Stimulated activated naive CD8-positive, alpha-beta T cell treated with anti-CD3 and anti-CD28 coated beads, Interleukin-15, amount 100 ng/mL, for 72 hours (primary cell): ENCODE data around the gene MTG1.
"Not testable (repeated sequence)": the region's sequence is repeated elsewhere in the genome, so short reads cannot be mapped to it uniquely, and the experiment has no call there.

Experiments
- ATAC-seq: fragments of 150-1000 bp; cut with Tn5 transposase; 2 replicates; pipeline ENCODE4 v1.10.0; 2021; ENCODE audit warnings: mild to moderate bottlenecking, moderate library complexity
- DNase-seq, 2 donors: peaks; one replicate each; pipeline ENCODE4 v3.0.0; 2021 to 2022
- H3K27ac Mint-ChIP-seq, 2 donors: one replicate each; pipeline ENCODE4 v1.8.0; 2022; ENCODE audit warnings: mild to moderate bottlenecking in 2 of 2, mixed read lengths in 2 of 2, moderate library complexity in 2 of 2
- H3K27me3 Mint-ChIP-seq: one replicate; pipeline ENCODE4 v1.8.0; 2022; ENCODE audit warnings: mixed read lengths
- H3K4me1 Mint-ChIP-seq: one replicate; pipeline ENCODE4 v1.8.0; 2022; ENCODE audit warnings: mild to moderate bottlenecking, mixed read lengths
- H3K4me3 Mint-ChIP-seq, 2 donors: one replicate each; pipeline ENCODE4 v1.8.0; 2022; ENCODE audit warnings: mild to moderate bottlenecking in 2 of 2, mixed read lengths in 2 of 2, moderate library complexity in 1 of 2
- H3K9me3 Mint-ChIP-seq, 2 donors: one replicate each; pipeline ENCODE4 v1.8.0; 2022; ENCODE audit warnings: mixed read lengths in 2 of 2

MTG1 gene

DNA sequence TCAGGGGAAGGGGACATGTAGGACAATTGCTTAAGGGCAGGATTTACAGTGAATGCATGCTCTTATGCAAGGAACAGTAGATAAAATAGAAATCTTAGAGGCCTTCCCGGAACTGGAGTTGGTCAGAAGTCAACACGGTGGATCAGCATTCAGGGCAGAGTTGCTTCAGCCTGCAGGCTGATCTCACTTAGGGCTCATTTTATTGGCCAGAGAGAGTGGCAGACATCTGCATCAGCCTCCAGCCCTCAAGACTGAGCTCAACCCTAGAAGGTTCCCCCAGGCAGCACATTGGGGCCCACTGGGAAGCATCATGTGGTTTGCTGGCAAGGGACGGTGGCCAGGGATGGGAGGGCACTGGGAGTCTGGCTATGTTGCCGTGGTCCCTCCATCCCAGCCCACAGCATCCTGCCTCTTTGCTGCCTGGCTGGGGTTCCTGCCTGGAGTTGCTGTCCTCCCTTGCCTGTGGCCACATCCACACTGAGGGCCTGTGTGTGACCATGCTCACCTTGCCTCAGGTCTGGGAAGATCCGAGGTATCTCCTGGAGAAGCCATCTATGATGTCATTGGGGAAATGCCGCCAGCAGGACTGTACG, 72.8 kb downstream of the MTG1 start:
- no peaks in the 10 kb centered on the region for H3K27me3 Mint-ChIP-seq
- no peaks in the 10 kb centered on the region for H3K4me1 Mint-ChIP-seq
- ATAC-seq (no peak), DNase-seq (no peak)
- H3K9me3 Mint-ChIP-seq: no peaks in the 10 kb centered on the region
- no peak overlapping the region for H3K27ac Mint-ChIP-seq
- H3K4me3 Mint-ChIP-seq: no peak overlapping the region

- no peak overlapping the region for H3K27ac Mint-ChIP-seq
- H3K9me3 Mint-ChIP-seq: no peaks in the 10 kb centered on the region
- DNase-seq (no peak), ATAC-seq (no peak)
- H3K4me3 Mint-ChIP-seq: no peak overlapping the region
- H3K4me1 Mint-ChIP-seq: no peaks in the 10 kb centered on the region
- no peaks in the 10 kb centered on the region for H3K27me3 Mint-ChIP-seq
Measured at GRCh38 chr10:133467286-133467911, 73.4 kb downstream of the MTG1 start.

- DNase-seq, H3K27ac Mint-ChIP-seq, H3K4me3 Mint-ChIP-seq, H3K9me3 Mint-ChIP-seq, ATAC-seq, H3K27me3 Mint-ChIP-seq, H3K4me1 Mint-ChIP-seq: not testable (repeated sequence)
Measured at GRCh38 chr10:133469205-133469604, 75.2 kb downstream of the MTG1 start.

DNA sequence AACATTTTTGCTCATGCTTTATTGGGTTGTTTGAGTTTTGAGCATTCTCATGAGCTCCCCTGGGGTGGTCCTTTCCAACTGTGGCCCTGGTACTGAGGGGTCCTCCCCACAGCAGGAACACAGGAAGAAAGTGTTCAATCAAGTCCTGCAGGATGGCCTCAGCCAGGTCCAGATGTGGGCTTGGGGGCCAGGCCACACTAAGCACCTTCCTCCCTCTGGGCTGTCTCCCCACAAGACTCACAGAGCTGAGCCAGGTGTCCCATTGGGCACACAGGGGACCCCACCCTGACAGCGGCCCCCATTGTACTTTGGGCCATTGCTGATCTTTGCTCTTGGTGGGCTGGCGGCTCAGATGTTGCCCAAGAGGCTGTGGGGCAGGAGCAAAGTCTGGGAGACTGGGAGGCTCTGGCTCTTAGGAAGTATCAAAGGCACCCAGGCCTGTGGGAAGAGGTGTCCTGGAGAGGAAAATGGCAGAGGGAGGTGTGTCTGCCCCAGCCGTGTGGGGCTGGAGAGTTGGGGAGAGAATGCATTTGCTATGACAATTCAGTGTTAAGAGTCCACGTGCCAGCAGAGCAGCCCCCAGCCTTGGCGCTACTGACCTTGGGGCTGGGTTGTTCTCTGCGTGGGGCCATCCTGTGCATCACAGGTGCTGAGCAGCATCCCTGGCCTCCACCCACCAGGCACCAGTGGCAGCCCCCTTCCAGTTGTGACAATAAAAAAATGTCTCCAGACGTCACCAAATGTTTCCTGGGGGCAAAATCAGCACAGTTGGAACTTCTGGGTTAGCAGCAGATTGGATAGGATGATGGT, 77.5 kb downstream of the MTG1 start:
- no peak for DNase-seq
- Mint-ChIP-seq H3K9me3 (no peaks in the 10 kb centered on the region), H3K27me3 (no peaks in the 10 kb centered on the region), H3K4me1 (peaks cover 23% of the 10 kb centered on the region), H3K27ac (no peak overlapping the region), H3K4me3 (no peak overlapping the region)
- ATAC-seq: no peak
